Stomach (tissue), 4 donors: Measurements from ENCODE around the gene HDAC3.

Experiments
- POLR2A ChIP-seq, 4 donors: fragments of 450-650 bp; IDR thresholded peaks; one replicate each; pipeline ENCODE4 v1.6.1; 2016; ENCODE audit warnings: antibody characterized with exemption in 4 of 4, control low read depth in 2 of 4, mild to moderate bottlenecking in 1 of 4, moderate library complexity in 1 of 4
- TF ChIP-seq, protein P1 (sequence below), 7 experiments: fragments of 450-650 bp in 4 of 7; fragments of 200-600 bp in 3 of 7; sonication (generic) in 3 of 7; IDR thresholded peaks; one replicate each; pipeline ENCODE4 v1.5.1; 2016 to 2019; ENCODE audit warnings: antibody characterized with exemption in 7 of 7, control low read depth in 2 of 7, mild to moderate bottlenecking in 1 of 7

DNA sequence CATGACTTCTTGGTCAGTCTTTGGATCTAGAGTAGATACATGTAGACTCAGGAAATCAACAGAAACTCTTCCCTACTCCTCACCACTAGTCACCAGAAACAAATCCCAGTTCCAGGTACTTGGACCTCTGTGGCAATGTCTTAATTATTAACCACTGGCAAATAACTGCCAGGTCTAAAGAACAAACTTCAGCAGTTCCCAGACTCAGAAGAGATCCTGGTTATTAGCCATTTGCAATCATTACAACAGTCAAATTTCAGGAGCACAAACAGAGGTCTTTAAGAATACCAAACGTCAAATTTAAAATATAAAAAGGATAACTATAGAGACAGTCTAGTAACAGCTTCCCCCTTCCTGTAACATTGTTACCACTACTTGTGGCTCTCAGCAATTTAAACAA is 28.1 kb downstream of the HDAC3 start:
- TF ChIP-seq, protein P1, sequence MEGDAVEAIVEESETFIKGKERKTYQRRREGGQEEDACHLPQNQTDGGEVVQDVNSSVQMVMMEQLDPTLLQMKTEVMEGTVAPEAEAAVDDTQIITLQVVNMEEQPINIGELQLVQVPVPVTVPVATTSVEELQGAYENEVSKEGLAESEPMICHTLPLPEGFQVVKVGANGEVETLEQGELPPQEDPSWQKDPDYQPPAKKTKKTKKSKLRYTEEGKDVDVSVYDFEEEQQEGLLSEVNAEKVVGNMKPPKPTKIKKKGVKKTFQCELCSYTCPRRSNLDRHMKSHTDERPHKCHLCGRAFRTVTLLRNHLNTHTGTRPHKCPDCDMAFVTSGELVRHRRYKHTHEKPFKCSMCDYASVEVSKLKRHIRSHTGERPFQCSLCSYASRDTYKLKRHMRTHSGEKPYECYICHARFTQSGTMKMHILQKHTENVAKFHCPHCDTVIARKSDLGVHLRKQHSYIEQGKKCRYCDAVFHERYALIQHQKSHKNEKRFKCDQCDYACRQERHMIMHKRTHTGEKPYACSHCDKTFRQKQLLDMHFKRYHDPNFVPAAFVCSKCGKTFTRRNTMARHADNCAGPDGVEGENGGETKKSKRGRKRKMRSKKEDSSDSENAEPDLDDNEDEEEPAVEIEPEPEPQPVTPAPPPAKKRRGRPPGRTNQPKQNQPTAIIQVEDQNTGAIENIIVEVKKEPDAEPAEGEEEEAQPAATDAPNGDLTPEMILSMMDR (IDR thresholded peaks at IDR 0.05) = no peak
- TF ChIP-seq POLR2A (IDR thresholded peaks at IDR 0.05) = no peak
